Naive thymus-derived CD4-positive, alpha-beta T cell (primary cell): ENCODE data around the gene NAA15. TPM values are rescaled to one million over a fixed set of nuclear protein-coding genes. Genes with fewer than 3 reads are reported as not detected.
A peak's percentile ranks its signal among the peaks of the same experiment; 100 is the strongest.

Experiments used
- ATAC-seq: fragments of 150-1000 bp; cut with Tn5 transposase; 2 replicates; pipeline ENCODE4 v1.10.0; 2021; ENCODE audit warnings: mild to moderate bottlenecking, moderate library complexity
- CTCF ChIA-PET: fragments of 350-600 bp; sonication (Branson Sonifier 250); formaldehyde crosslinking; loops from one replicate; lab custom pipeline; 2021; ENCODE audit warnings: antibody characterized with exemption; lab: Charles Lee
- POLR2A ChIA-PET: fragments of 350-600 bp; sonication (Branson Sonifier 250); formaldehyde crosslinking; loops from one replicate; lab custom pipeline; 2021; ENCODE audit warnings: antibody characterized with exemption, inconsistent platforms; lab: Charles Lee
- DNase-seq, 9 donors: peaks; one replicate each; pipeline versions ENCODE4 v3.0.0 to v3.0.0-alpha.2; 2020 to 2022; ENCODE audit warnings: mixed read lengths in 1 of 9
- H3K27ac ChIP-seq: one replicate; pipeline ENCODE4 v1.7.0; 2013; ENCODE audit warnings: mild to moderate bottlenecking, low read depth, low read length, moderate library complexity
- H3K27me3 ChIP-seq, 2 donors: one replicate each; pipeline ENCODE4 v1.7.0; 2013; ENCODE audit warnings: low read length in 2 of 2, mild to moderate bottlenecking in 2 of 2, moderate library complexity in 2 of 2; ENCODE audit not compliant: control insufficient read depth in 2 of 2, insufficient read depth in 2 of 2
- H3K36me3 ChIP-seq, 3 experiments: 1 replicate in 2 of 3; 2 replicates in 1 of 3; pipeline ENCODE4 v1.7.0; 2013; ENCODE audit warnings: low read length in 3 of 3, mild to moderate bottlenecking in 3 of 3, moderate library complexity in 1 of 3; ENCODE audit not compliant: insufficient read depth in 3 of 3, control insufficient read depth in 2 of 3
- H3K4me1 ChIP-seq, 2 donors: one replicate each; pipeline ENCODE4 v1.7.0; 2013; ENCODE audit warnings: low read length in 2 of 2, mild to moderate bottlenecking in 2 of 2, moderate library complexity in 1 of 2; ENCODE audit not compliant: control insufficient read depth in 2 of 2, insufficient read depth in 2 of 2
- H3K4me3 ChIP-seq: 2 replicates; pipeline ENCODE4 v1.7.0; 2013; ENCODE audit warnings: mild to moderate bottlenecking, low read length
- H3K9me3 ChIP-seq, 3 experiments: 1 replicate in 2 of 3; 2 replicates in 1 of 3; pipeline ENCODE4 v1.7.0; 2013; ENCODE audit warnings: low read length in 3 of 3; ENCODE audit not compliant: control insufficient read depth in 2 of 3
- H3K27ac Mint-ChIP-seq, 9 donors: one replicate each; pipeline ENCODE4 v1.8.0; 2020 to 2022; ENCODE audit warnings: mixed read lengths in 9 of 9, mild to moderate bottlenecking in 8 of 9, moderate library complexity in 5 of 9, inconsistent platforms in 2 of 9
- H3K27me3 Mint-ChIP-seq, 5 donors: one replicate each; pipeline ENCODE4 v1.8.0; 2021 to 2022; ENCODE audit warnings: mixed read lengths in 5 of 5, mild to moderate bottlenecking in 1 of 5
- H3K36me3 Mint-ChIP-seq, 5 donors: one replicate each; pipeline ENCODE4 v1.8.0; 2020 to 2022; ENCODE audit warnings: mixed read lengths in 5 of 5, mild to moderate bottlenecking in 3 of 5, inconsistent platforms in 1 of 5
- H3K4me1 Mint-ChIP-seq, 7 donors: one replicate each; pipeline ENCODE4 v1.8.0; 2020 to 2022; ENCODE audit warnings: mixed read lengths in 7 of 7, mild to moderate bottlenecking in 3 of 7, inconsistent platforms in 1 of 7
- H3K4me3 Mint-ChIP-seq, 10 donors: one replicate each; pipeline ENCODE4 v1.8.0; 2020 to 2022; ENCODE audit warnings: mild to moderate bottlenecking in 10 of 10, mixed read lengths in 10 of 10, moderate library complexity in 6 of 10, inconsistent platforms in 2 of 10
- H3K9me3 Mint-ChIP-seq, 11 donors: one replicate each; pipeline ENCODE4 v1.8.0; 2020 to 2022; ENCODE audit warnings: mixed read lengths in 11 of 11, mild to moderate bottlenecking in 4 of 11, inconsistent platforms in 1 of 11, moderate library complexity in 1 of 11
- intact Hi-C, 2 donors: fragments of 100-400 bp; cut with micrococcal nuclease; formaldehyde crosslinking; loops; one replicate each; pipeline ENCODE4 v1.15.1; 2023
- polyA plus RNA-seq, 2 donors: library from polyadenylated mRNA; unstranded; fragments of 300-500 nt; fragmentation: Illumina TruSeq; gene quantifications; one replicate each; pipeline ENCODE4 v1.2.3, GENCODE V29; 2021
- total RNA-seq, 6 experiments: library from RNA in 5 of 6; stranded (reverse) in 5 of 6; gene quantifications; 1 replicate in 5 of 6; 2 replicates in 1 of 6; pipeline ENCODE4 v1.2.3 and lab custom pipeline; 2021 to 2026

NAA15 gene
- total and polyA plus RNA-seq, 7 experiments from 2014 or later, result 35.7 to 67.4 (median 45.3) TPM

DNA sequence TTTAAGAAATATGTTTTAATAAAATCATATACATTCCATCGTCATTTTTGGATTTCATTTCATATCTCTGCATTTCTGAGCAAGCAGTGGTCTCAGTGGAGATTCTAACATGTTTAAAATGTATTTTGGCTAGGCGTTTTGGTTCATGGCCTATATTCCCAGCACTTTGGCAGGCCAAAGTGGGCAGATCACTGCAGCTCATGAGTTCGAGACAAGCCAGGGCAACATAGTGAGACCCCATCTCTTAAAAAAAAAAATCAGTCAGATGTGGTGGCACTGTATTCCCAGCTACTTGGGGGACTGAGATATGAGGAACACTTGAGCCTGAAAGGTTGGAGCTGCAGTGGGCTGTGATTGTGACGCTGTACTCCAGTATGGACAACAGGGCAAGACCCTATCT lies 85.1 kb downstream of the NAA15 start:
- Mint-ChIP-seq H3K4me1 (peaks cover 0 to 19% (median 0%) of the 10 kb centered on the region in 7 donors), H3K36me3 (peaks cover 5 to 51% (median 11%) of the 10 kb centered on the region in 5 donors), H3K4me3 (no peak overlapping the region), H3K27me3 (no peaks in the 10 kb centered on the region), H3K27ac (peak overlapping the region in 1 of 9 donors; percentile 36), H3K9me3 (no peaks in the 10 kb centered on the region)
- intact Hi-C loops, result no loop called here
- ChIA-PET POLR2A (interaction anchor here (0.6 kb wide), 1 partner anchor 152 kb away, joined by 3 read pairs; no protein-coding TSS in a partner anchor), CTCF (no interaction called here)
- H3K4me3 ChIP-seq, result no peak overlapping the region
- H3K36me3 ChIP-seq, result peaks cover 0 to 51% (median 8%) of the 10 kb centered on the region in 3 experiments
- no peak overlapping the region for H3K27ac ChIP-seq
- no peaks in the 10 kb centered on the region for H3K27me3 ChIP-seq
- no peaks in the 10 kb centered on the region for H3K4me1 ChIP-seq
- ATAC-seq (no peak), DNase-seq (no peak)
- no peaks in the 10 kb centered on the region for H3K9me3 ChIP-seq

DNA sequence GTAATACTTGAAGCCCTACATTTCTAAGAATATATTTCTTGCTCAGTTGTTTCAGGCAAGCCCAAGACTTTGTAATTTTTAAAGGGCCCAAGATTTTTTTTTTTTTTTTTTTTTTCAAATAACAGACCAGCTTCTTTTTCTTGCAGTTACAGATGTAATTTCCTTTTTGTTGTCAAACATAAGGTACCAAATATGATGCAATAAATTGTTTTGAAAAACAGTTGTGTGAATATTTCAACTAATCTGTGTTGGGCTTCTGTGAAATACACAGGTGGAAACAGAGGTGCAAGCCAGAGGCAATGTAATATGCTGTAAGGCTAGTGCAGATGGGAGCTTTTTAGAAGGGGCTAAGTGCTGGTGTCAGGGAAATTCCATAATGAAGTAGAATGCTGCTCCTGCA lies 87.8 kb downstream of the NAA15 start:
- ChIA-PET POLR2A (interaction anchor here (0.6 to 0.7 kb wide), 2 partner anchors 14 to 320 kb away, joined by 3 to 4 read pairs; no protein-coding TSS in a partner anchor), CTCF (no interaction called here)
- DNase-seq (no peak), ATAC-seq (no peak)
- intact Hi-C loops, result no loop called here
- peaks cover 5 to 57% (median 22%) of the 10 kb centered on the region in 5 donors for H3K36me3 Mint-ChIP-seq
- no peak overlapping the region for H3K4me3 Mint-ChIP-seq
- H3K4me3 ChIP-seq, result no peak overlapping the region
- no peaks in the 10 kb centered on the region for H3K9me3 ChIP-seq
- no peaks in the 10 kb centered on the region for H3K4me1 ChIP-seq
- peaks cover 0 to 19% (median 0%) of the 10 kb centered on the region in 7 donors for H3K4me1 Mint-ChIP-seq
- H3K27me3 ChIP-seq, result no peaks in the 10 kb centered on the region
- H3K27ac Mint-ChIP-seq, result peak overlapping the region in 5 of 9 donors; percentile 7 to 85 (median 24)
- H3K36me3 ChIP-seq, result peaks cover 0 to 54% (median 8%) of the 10 kb centered on the region in 3 experiments
- H3K27me3 Mint-ChIP-seq, result no peaks in the 10 kb centered on the region
- H3K9me3 Mint-ChIP-seq, result no peaks in the 10 kb centered on the region
- no peak overlapping the region for H3K27ac ChIP-seq

DNA sequence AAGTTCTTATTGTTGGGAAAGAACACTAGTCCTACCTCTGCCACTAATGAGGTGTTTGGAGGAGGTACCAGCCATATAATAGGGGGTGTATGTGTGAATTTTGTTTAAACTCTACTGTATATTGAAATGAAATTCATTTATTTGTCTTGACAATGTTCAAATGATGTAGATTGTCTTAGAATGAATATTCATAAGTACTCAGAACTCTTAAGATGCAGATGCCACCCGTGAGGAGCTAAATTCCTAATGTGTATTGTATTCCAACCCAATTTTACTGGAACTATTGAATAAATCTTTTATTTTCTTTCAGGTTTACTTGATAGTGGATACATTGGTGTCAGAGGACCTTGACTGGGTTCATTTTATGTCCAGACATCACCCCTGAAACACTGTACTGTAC lies 88.7 kb downstream of the NAA15 start:
- peaks cover 0 to 46% (median 8%) of the 10 kb centered on the region in 3 experiments for H3K36me3 ChIP-seq
- POLR2A ChIA-PET, result no interaction called here
- no peaks in the 10 kb centered on the region for H3K9me3 Mint-ChIP-seq
- H3K4me3 ChIP-seq, result no peak overlapping the region
- H3K4me1 ChIP-seq, result no peaks in the 10 kb centered on the region
- H3K36me3 Mint-ChIP-seq, result peaks cover 5 to 59% (median 21%) of the 10 kb centered on the region in 5 donors
- no peaks in the 10 kb centered on the region for H3K9me3 ChIP-seq
- no peak overlapping the region for H3K4me3 Mint-ChIP-seq
- CTCF ChIA-PET, result no interaction called here
- DNase-seq (no peak), ATAC-seq (no peak)
- H3K27ac Mint-ChIP-seq, result peak overlapping the region in 1 of 9 donors; percentile 18
- no peak overlapping the region for H3K27ac ChIP-seq
- no peaks in the 10 kb centered on the region for H3K27me3 Mint-ChIP-seq
- intact Hi-C loops, result no loop called here
- peaks cover 0 to 19% (median 0%) of the 10 kb centered on the region in 7 donors for H3K4me1 Mint-ChIP-seq
- no peaks in the 10 kb centered on the region for H3K27me3 ChIP-seq

DNA sequence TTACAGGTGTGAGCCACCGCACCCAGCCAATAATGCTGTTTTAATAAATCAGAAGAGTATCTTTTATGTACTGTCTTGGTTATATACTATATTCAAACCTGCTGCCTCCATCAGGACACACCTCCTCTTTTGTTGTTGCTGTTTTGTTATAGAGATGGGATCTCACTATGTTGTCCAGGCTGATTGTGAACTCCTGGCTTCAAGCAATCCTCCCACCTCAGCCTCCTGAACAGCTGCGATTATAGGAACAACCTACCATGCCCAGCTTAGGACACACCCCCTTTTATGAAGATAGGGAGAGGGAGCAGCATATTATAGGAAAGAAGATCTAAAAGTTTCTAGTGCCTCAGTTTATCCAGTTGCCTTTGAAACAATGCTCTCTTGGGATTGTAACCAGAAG lies 90.4 kb downstream of the NAA15 start:
- DNase-seq (no peak), ATAC-seq (no peak)
- intact Hi-C loops, result no loop called here
- H3K4me3 Mint-ChIP-seq, result no peak overlapping the region
- ChIA-PET CTCF (no interaction called here), POLR2A (no interaction called here)
- H3K9me3 ChIP-seq, result no peaks in the 10 kb centered on the region
- no peak overlapping the region for H3K4me3 ChIP-seq
- H3K4me1 ChIP-seq, result no peaks in the 10 kb centered on the region
- H3K4me1 Mint-ChIP-seq, result peaks cover 0 to 19% (median 0%) of the 10 kb centered on the region in 7 donors
- H3K36me3 ChIP-seq, result peaks cover 0 to 36% (median 0%) of the 10 kb centered on the region in 3 experiments
- no peaks in the 10 kb centered on the region for H3K9me3 Mint-ChIP-seq
- H3K36me3 Mint-ChIP-seq, result peaks cover 5 to 54% (median 23%) of the 10 kb centered on the region in 5 donors
- no peaks in the 10 kb centered on the region for H3K27me3 Mint-ChIP-seq
- H3K27ac Mint-ChIP-seq, result peak overlapping the region in 3 of 9 donors; percentile 36 to 63 (median 44)
- H3K27ac ChIP-seq, result no peak overlapping the region
- H3K27me3 ChIP-seq, result no peaks in the 10 kb centered on the region

GRCh38 chr4:139392797-139393196 lies 91.5 kb downstream of the NAA15 start:
- H3K4me1 Mint-ChIP-seq, result peaks cover 0 to 19% (median 0%) of the 10 kb centered on the region in 7 donors
- ATAC-seq (no peak), DNase-seq (no peak)
- H3K9me3 Mint-ChIP-seq, result no peaks in the 10 kb centered on the region
- no peak overlapping the region for H3K27ac ChIP-seq
- intact Hi-C loops, result no loop called here
- no peaks in the 10 kb centered on the region for H3K9me3 ChIP-seq
- peaks cover 5 to 61% (median 27%) of the 10 kb centered on the region in 5 donors for H3K36me3 Mint-ChIP-seq
- POLR2A ChIA-PET, result no interaction called here
- peaks cover 0 to 27% (median 0%) of the 10 kb centered on the region in 3 experiments for H3K36me3 ChIP-seq
- H3K4me3 Mint-ChIP-seq, result no peak overlapping the region
- H3K27me3 Mint-ChIP-seq, result no peaks in the 10 kb centered on the region
- peak overlapping the region in 1 of 9 donors; percentile 36 for H3K27ac Mint-ChIP-seq
- H3K4me3 ChIP-seq, result no peak overlapping the region
- no peaks in the 10 kb centered on the region for H3K27me3 ChIP-seq
- H3K4me1 ChIP-seq, result no peaks in the 10 kb centered on the region
- CTCF ChIA-PET, result no interaction called here

- Histone ChIP-seq H3K36me3 (peaks cover 0 to 2% (median 0%) of the 10 kb centered on the region in 3 experiments), H3K9me3 (no peaks in the 10 kb centered on the region), H3K4me1 (no peaks in the 10 kb centered on the region), H3K27ac (no peak overlapping the region), H3K27me3 (no peaks in the 10 kb centered on the region), H3K4me3 (no peak overlapping the region)
- DNase-seq (no peak), ATAC-seq (no peak)
- H3K9me3 Mint-ChIP-seq, result peaks cover 0 to 4% (median 0%) of the 10 kb centered on the region in 11 donors
- no peak overlapping the region for H3K4me3 Mint-ChIP-seq
- intact Hi-C loops, result no loop called here
- peaks cover 8 to 42% (median 20%) of the 10 kb centered on the region in 5 donors for H3K36me3 Mint-ChIP-seq
- CTCF ChIA-PET, result no interaction called here
- H3K27ac Mint-ChIP-seq, result peak overlapping the region in 1 of 9 donors; percentile 1
- peaks cover 0 to 6% (median 0%) of the 10 kb centered on the region in 7 donors for H3K4me1 Mint-ChIP-seq
- H3K27me3 Mint-ChIP-seq, result no peaks in the 10 kb centered on the region
- POLR2A ChIA-PET, result no interaction called here
Measured at GRCh38 chr4:139401368-139401767, 100.1 kb downstream of the NAA15 start.

- H3K4me1 ChIP-seq, result no peaks in the 10 kb centered on the region
- no peak overlapping the region for H3K4me3 ChIP-seq
- H3K9me3 Mint-ChIP-seq, result peaks cover 0 to 4% (median 0%) of the 10 kb centered on the region in 11 donors
- no peaks in the 10 kb centered on the region for H3K36me3 ChIP-seq
- no peaks in the 10 kb centered on the region for H3K9me3 ChIP-seq
- no peak overlapping the region for H3K27ac ChIP-seq
- POLR2A ChIA-PET, result interaction anchor here (0.7 kb wide), 1 partner anchor 44 kb away, joined by 3 read pairs; no protein-coding TSS in a partner anchor
- no peaks in the 10 kb centered on the region for H3K27me3 Mint-ChIP-seq
- ATAC-seq, result no peak
- peaks cover 0 to 7% (median 0%) of the 10 kb centered on the region in 7 donors for H3K4me1 Mint-ChIP-seq
- H3K27me3 ChIP-seq, result no peaks in the 10 kb centered on the region
- H3K4me3 Mint-ChIP-seq, result no peak overlapping the region
- peaks cover 8 to 43% (median 20%) of the 10 kb centered on the region in 5 donors for H3K36me3 Mint-ChIP-seq
- CTCF ChIA-PET, result no interaction called here
- no peak overlapping the region for H3K27ac Mint-ChIP-seq
- intact Hi-C loops, result no loop called here
- DNase-seq, result no peak
Measured at GRCh38 chr4:139402436-139402835, 101.1 kb downstream of the NAA15 start.
